Neutrophil (primary cell): ENCODE data around the gene CNKSR3.

Experiments
- H3K27ac ChIP-seq: fragments of 200-600 bp; sonication (generic); 2 replicates; pipeline ENCODE4 v1.5.1; 2016; ENCODE audit warnings: mild to moderate bottlenecking, moderate library complexity
- H3K27me3 ChIP-seq: fragments of 200-600 bp; sonication (generic); 2 replicates; pipeline ENCODE4 v1.6.0; 2016; ENCODE audit warnings: mild to moderate bottlenecking
- H3K36me3 ChIP-seq: fragments of 200-600 bp; sonication (generic); 2 replicates; pipeline ENCODE4 v1.5.1; 2017
- H3K4me1 ChIP-seq, 2 experiments: fragments of 200-600 bp in 1 of 2; sonication (generic) in 1 of 2; 1 replicate in 1 of 2; 2 replicates in 1 of 2; pipeline versions ENCODE4 v1.5.1 to v1.6.1; 2013 to 2016; ENCODE audit warnings: low read depth in 1 of 2, low read length in 1 of 2, mild to moderate bottlenecking in 1 of 2, moderate library complexity in 1 of 2; ENCODE audit not compliant: control insufficient read depth in 1 of 2, insufficient read depth in 1 of 2
- H3K4me3 ChIP-seq, 2 experiments: fragments of 200-600 bp in 1 of 2; sonication (generic) in 1 of 2; 1 replicate in 1 of 2; 2 replicates in 1 of 2; pipeline ENCODE4 v1.5.1; 2013 to 2016; ENCODE audit warnings: low read depth in 1 of 2, low read length in 1 of 2, mild to moderate bottlenecking in 1 of 2, moderate library complexity in 1 of 2
- H3K9me3 ChIP-seq: fragments of 200-600 bp; sonication (generic); 2 replicates; pipeline ENCODE4 v1.5.1; 2016
- CTCF ChIP-seq: fragments of 200-600 bp; sonication (generic); IDR thresholded peaks from 2 replicates; pipeline ENCODE4 v1.5.1; 2016; ENCODE audit warnings: antibody characterized with exemption

Gene CNKSR3

GRCh38 chr6:154353626-154354025 is 156.9 kb downstream of the CNKSR3 start:
- H3K4me3 ChIP-seq: peak overlapping the region; percentile 62 to 75
- H3K4me1 ChIP-seq: peaks cover 78 to 88% of the 10 kb centered on the region in 2 experiments
- no peaks in the 10 kb centered on the region for H3K36me3 ChIP-seq
- H3K9me3 ChIP-seq: no peaks in the 10 kb centered on the region
- H3K27ac ChIP-seq: peak overlapping the region; percentile 92
- TF ChIP-seq CTCF: no peak
- H3K27me3 ChIP-seq: no peaks in the 10 kb centered on the region

- Histone ChIP-seq H3K9me3 (no peaks in the 10 kb centered on the region), H3K27ac (peak overlapping the region; percentile 92), H3K36me3 (peaks cover 3% of the 10 kb centered on the region), H3K27me3 (no peaks in the 10 kb centered on the region), H3K4me3 (peak overlapping the region; percentile 62 to 75), H3K4me1 (peaks cover 74 to 88% of the 10 kb centered on the region in 2 experiments)
- no peak for TF ChIP-seq CTCF
Observed at GRCh38 chr6:154352898-154353585, 157.4 kb downstream of the CNKSR3 start.

- peaks cover 11% of the 10 kb centered on the region for H3K36me3 ChIP-seq
- TF ChIP-seq CTCF: no peak
- H3K27ac ChIP-seq: peak overlapping the region; percentile 92
- H3K4me1 ChIP-seq: peaks cover 53 to 78% of the 10 kb centered on the region in 2 experiments
- H3K9me3 ChIP-seq: no peaks in the 10 kb centered on the region
- no peak overlapping the region for H3K4me3 ChIP-seq
- no peaks in the 10 kb centered on the region for H3K27me3 ChIP-seq
Observed at GRCh38 chr6:154350293-154350692, 160.2 kb downstream of the CNKSR3 start.

GRCh38 chr6:154347981-154348380 is 162.5 kb downstream of the CNKSR3 start:
- Histone ChIP-seq H3K27ac (peak overlapping the region; percentile 41), H3K4me3 (no peak overlapping the region), H3K9me3 (no peaks in the 10 kb centered on the region), H3K4me1 (peaks cover 44 to 76% of the 10 kb centered on the region in 2 experiments), H3K27me3 (no peaks in the 10 kb centered on the region), H3K36me3 (peaks cover 11% of the 10 kb centered on the region)
- no peak for TF ChIP-seq CTCF

- no peaks in the 10 kb centered on the region for H3K27me3 ChIP-seq
- no peaks in the 10 kb centered on the region for H3K9me3 ChIP-seq
- H3K4me1 ChIP-seq: peaks cover 44 to 76% of the 10 kb centered on the region in 2 experiments
- peak overlapping the region; percentile 69 for H3K27ac ChIP-seq
- H3K4me3 ChIP-seq: no peak overlapping the region
- peaks cover 11% of the 10 kb centered on the region for H3K36me3 ChIP-seq
- TF ChIP-seq CTCF: no peak
Observed at GRCh38 chr6:154345811-154346210, 164.7 kb downstream of the CNKSR3 start.
